ENCODE data around the gene STMP1. TPM values are rescaled to one million over a fixed set of nuclear protein-coding genes. Genes with fewer than 3 reads are reported as not detected.
A peak's percentile ranks its signal among the peaks of the same experiment; 100 is the strongest.

STMP1 gene
- total RNA-seq, 4 donors from 2014 or later, result 4.4 to 28.5 (median 23.1) TPM

DNA sequence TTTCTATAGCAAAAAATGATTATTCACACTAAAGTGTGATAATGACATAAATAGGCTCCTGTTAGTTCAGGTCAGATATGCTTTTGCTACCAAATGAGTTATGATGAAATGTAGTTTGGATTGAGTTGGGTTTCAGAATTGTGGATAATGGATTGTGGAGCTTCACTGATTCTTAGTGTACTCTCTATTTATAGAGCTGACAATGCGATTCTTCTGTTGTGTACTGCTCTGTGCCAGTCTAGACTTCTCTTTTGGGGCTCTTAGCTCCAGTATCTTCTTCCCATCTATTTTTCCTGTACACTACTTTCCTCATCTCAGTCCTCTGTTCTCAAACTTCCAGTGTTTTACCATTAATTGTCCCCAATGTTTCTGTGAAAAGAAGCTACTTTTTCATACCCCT, 7.5 kb downstream of the STMP1 start:
- no peak overlapping the region for H3K27ac ChIP-seq
- intact Hi-C loops (cut with DNase I; ENCODE audit: low total_unique reads), result loop anchor here (10.0 kb wide), 1 partner anchor 305 kb away; the partner anchor contains the start of gene MTPN
- no peaks in the 10 kb centered on the region for H3K4me1 ChIP-seq
- H3K36me3 ChIP-seq, result no peaks in the 10 kb centered on the region
- H3K4me3 ChIP-seq, result no peak overlapping the region
- DNase-seq, result no peak
- no peaks in the 10 kb centered on the region for H3K27me3 ChIP-seq
- H3K9me3 ChIP-seq, result no peaks in the 10 kb centered on the region
- TF ChIP-seq POLR2A (IDR thresholded peaks at IDR 0.05) (no peak), CTCF (IDR thresholded peaks at IDR 0.05) (no peak)

DNA sequence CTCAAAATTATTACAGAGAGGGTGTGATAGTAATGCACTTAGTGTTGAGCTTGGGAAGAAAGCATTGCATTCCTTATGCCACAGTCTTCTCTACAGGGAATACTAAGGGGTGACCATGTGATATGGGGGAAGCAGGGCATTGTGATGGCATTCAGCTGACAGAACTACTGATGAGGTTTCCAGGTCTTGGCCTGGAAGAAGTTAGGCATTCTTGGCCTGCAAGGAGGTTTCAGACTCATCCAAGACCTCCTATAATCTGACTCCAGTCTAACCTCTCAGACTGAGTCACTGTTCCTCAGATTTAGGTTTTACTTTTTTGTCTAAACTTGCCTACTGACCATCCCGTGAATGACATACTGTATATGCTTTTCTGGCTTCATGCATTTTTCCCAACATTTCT, 7.9 kb downstream of the STMP1 start:
- intact Hi-C loops (cut with DNase I; ENCODE audit: low total_unique reads), result no loop called here
- H3K4me3 ChIP-seq, result no peak overlapping the region
- H3K27ac ChIP-seq, result no peak overlapping the region
- no peaks in the 10 kb centered on the region for H3K9me3 ChIP-seq
- H3K4me1 ChIP-seq, result no peaks in the 10 kb centered on the region
- no peaks in the 10 kb centered on the region for H3K36me3 ChIP-seq
- DNase-seq, result no peak
- TF ChIP-seq POLR2A (IDR thresholded peaks at IDR 0.05) (no peak), CTCF (IDR thresholded peaks at IDR 0.05) (no peak)
- H3K27me3 ChIP-seq, result no peaks in the 10 kb centered on the region

GRCh38 chr7:135672560-135673359, 10.4 kb downstream of the STMP1 start:
- H3K36me3 ChIP-seq, result no peaks in the 10 kb centered on the region
- H3K27ac ChIP-seq, result no peak overlapping the region
- H3K27me3 ChIP-seq, result no peaks in the 10 kb centered on the region
- H3K4me3 ChIP-seq, result no peak overlapping the region
- intact Hi-C loops (cut with DNase I; ENCODE audit: low total_unique reads), result no loop called here
- no peaks in the 10 kb centered on the region for H3K9me3 ChIP-seq
- TF ChIP-seq POLR2A (IDR thresholded peaks at IDR 0.05), result no peak
- TF ChIP-seq CTCF (IDR thresholded peaks at IDR 0.05), result peak; percentile 65 to 79 (median 72)
- DNase-seq, result peak in 1 of 2 donors; percentile 33
- no peaks in the 10 kb centered on the region for H3K4me1 ChIP-seq

DNA sequence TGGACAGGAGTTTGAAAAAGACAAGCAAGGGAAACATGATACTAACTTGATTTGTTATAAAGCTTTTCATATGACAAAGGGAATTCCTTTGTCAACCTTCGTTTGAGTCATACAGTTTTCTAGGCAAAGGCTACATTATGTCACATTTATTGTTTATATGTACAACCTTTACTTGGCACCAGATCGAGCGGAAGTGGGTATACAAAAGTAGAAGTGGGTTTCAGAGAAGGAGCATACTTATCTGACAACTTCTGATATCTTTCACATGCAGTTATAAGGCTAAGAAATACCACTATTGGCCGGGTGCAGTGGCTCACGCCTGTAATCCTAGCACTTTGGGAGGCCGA, 11.0 kb downstream of the STMP1 start:
- intact Hi-C loops (cut with DNase I; ENCODE audit: low total_unique reads), result no loop called here
- DNase-seq, result no peak
- TF ChIP-seq CTCF (IDR thresholded peaks at IDR 0.05) (no peak), POLR2A (IDR thresholded peaks at IDR 0.05) (no peak)
- Histone ChIP-seq H3K4me1 (no peaks in the 10 kb centered on the region), H3K27me3 (no peaks in the 10 kb centered on the region), H3K27ac (no peak overlapping the region), H3K4me3 (no peak overlapping the region), H3K36me3 (no peaks in the 10 kb centered on the region), H3K9me3 (no peaks in the 10 kb centered on the region)

DNA sequence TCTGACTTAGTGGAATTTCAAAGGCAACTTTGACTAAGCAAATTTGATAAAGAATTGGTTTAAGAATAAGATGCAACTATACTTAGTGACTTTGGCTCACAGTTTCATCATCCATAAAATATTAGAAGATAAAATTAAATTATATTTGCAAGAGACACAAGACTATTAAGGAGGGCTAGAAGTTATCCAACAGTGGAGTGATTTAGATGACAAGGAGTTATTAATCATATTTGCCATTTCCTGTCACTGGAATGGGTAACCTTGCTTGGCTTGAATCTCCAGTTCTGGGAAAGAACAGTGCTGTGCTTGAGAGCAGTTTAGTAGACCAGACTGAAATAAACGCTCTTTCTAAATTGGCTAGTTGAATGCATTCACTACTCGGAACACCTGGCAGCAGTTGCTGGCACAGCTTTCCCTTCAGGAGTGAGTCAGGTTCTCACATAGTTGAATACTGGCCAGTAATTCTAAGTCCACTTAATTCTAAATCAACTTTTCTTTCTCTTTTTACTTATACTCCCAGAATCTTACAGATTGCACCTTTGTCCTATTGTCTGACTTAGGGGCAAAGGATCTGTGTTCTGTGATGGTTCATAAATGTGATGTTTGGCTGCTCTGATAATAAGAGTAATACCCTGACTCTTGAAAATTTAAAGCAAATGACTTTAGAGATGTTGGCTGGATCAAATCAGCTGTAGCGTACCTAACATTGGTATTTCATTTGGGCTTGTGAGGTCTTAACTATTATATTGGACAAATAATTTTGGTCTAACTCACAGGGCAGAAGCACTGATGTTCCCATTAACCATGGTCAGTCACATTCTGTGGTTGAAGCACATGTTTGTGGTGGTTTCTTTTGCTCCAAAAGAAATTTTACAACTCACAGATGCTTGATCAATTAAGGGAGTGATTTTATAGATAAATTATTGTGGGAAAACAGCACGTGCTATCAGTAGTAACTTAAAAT, 16.6 kb downstream of the STMP1 start:
- no peaks in the 10 kb centered on the region for H3K4me1 ChIP-seq
- no peak overlapping the region for H3K4me3 ChIP-seq
- no peaks in the 10 kb centered on the region for H3K27me3 ChIP-seq
- TF ChIP-seq CTCF (IDR thresholded peaks at IDR 0.05) (no peak), POLR2A (IDR thresholded peaks at IDR 0.05) (no peak)
- peak in 1 of 2 donors; percentile 55 for DNase-seq
- H3K9me3 ChIP-seq, result no peaks in the 10 kb centered on the region
- intact Hi-C loops (cut with DNase I; ENCODE audit: low total_unique reads), result no loop called here
- H3K36me3 ChIP-seq, result no peaks in the 10 kb centered on the region
- no peak overlapping the region for H3K27ac ChIP-seq

Measured in uterus (tissue), 4 donors.